Heart left ventricle (tissue), 16 donors: ENCODE measurements around the gene LRRC37A2. TPM values are rescaled to one million over a fixed set of nuclear protein-coding genes. Genes with fewer than 3 reads are reported as not detected.
"Not testable (repeated sequence)": the region's sequence is repeated elsewhere in the genome, so short reads cannot be mapped to it uniquely, and the experiment has no call there.

Experiments used
- ATAC-seq, 4 donors: fragments of 200-7000 bp; cut with Tn5 transposase; one replicate each; pipeline ENCODE4 v1.9.1; 2020 to 2022; ENCODE audit warnings: moderate library complexity in 4 of 4, mild to moderate bottlenecking in 3 of 4, moderate number of reproducible peaks in 1 of 4
- DNase-seq, 5 donors: peaks; one replicate each; pipeline ENCODE4 v3.0.0-alpha.2; 2020
- H3K27ac ChIP-seq, 12 donors: fragments of 200-600 bp; sonication (generic) in 4 of 12; one replicate each; pipeline versions ENCODE4 v1.5.0 to v1.8.0; 2016 to 2022; ENCODE audit warnings: mild to moderate bottlenecking in 2 of 12
- H3K27me3 ChIP-seq, 9 donors: fragments of 200-600 bp; sonication (generic) in 2 of 9; one replicate each; pipeline versions ENCODE4 v1.5.1 to v1.8.0; 2016 to 2022; ENCODE audit warnings: mild to moderate bottlenecking in 3 of 9
- H3K36me3 ChIP-seq, 9 donors: fragments of 200-600 bp; sonication (generic) in 2 of 9; one replicate each; pipeline versions ENCODE4 v1.5.0 to v1.8.0; 2018 to 2022; ENCODE audit warnings: mild to moderate bottlenecking in 2 of 9
- H3K4me1 ChIP-seq, 12 donors: fragments of 200-600 bp; sonication (generic) in 4 of 12; one replicate each; pipeline versions ENCODE4 v1.5.0 to v1.8.0; 2016 to 2022; ENCODE audit warnings: mild to moderate bottlenecking in 3 of 12
- H3K4me3 ChIP-seq, 12 donors: fragments of 200-600 bp; sonication (generic) in 4 of 12; one replicate each; pipeline versions ENCODE4 v1.5.0 to v1.8.0; 2017 to 2022; ENCODE audit warnings: mild to moderate bottlenecking in 9 of 12, moderate library complexity in 4 of 12
- H3K9me3 ChIP-seq, 12 donors: fragments of 200-600 bp; sonication (generic) in 4 of 12; one replicate each; pipeline versions ENCODE4 v1.5.0 to v1.8.0; 2016 to 2022; ENCODE audit warnings: mild to moderate bottlenecking in 1 of 12
- WGBS, 4 donors: extraction: QIAGEN DNeasy Blood & Tissue Kit in 2 of 4; methylation state at CpG; one replicate each; pipeline versions ENCODE4 v1.1.5 to v1.1.7; 2013 to 2018; 5-methylcytosine and 5-hydroxymethylcytosine counted together
- intact Hi-C, 10 donors: fragments of 100-400 bp; cut with DNase I; formaldehyde crosslinking; loops; one replicate each; pipeline versions ENCODE4 v1.11.1 to v1.14.2; 2022
- long read RNA-seq, 3 donors: library from polyadenylated mRNA; unstranded; transcript quantifications; one replicate each; pipeline ENCODE4 v2.0.0, GENCODE V29; 2020 to 2021
- polyA plus RNA-seq, 2 donors: library from polyadenylated mRNA; stranded (reverse); fragments of 200-250 nt; gene quantifications; one replicate each; pipeline ENCODE4 v1.2.3, GENCODE V29; 2013
- total RNA-seq, 9 donors: library from RNA; depleted of rRNA in 2 of 9; stranded (reverse); fragments of >200 nt in 2 of 9; fragmentation: NEBNext Ultra II Directional in 3 of 9; extraction: Animal tissue kit (Norgen Biotek cat#: 25700) in 3 of 9; gene quantifications; one replicate each; pipeline versions ENCODE4 v1.1.0 to v1.2.4, GENCODE V29; 2016 to 2023
- donor health status: ischemic (EF 13 %, LVEDD 7.1; RV severe dilation, severe dysfunction).
- donor health status: healthy with polysubstance abuse.
- donor health status: DM: no; HTN: yes; CAD: no.
- donor health status: DM: no; HTN: no; CAD: no.
- donor health status: ischemic (EF 25% LVEDD 6.9; RV normal size, moderate dysfunction).
- donor health status: ischemic (EF 25% LVEDD 5.7; RV mildly dilated, moderate dysfunction).
- donor health status: healthy.
- donor health status: DM: yes; HTN: yes; CAD: no.
- donor health status: ischemic (EF 35%, LVEDD 5.7; RV mildly dilated, moderate dysfunction).
- donor health status: nonischemic (EF 11% LVEDD 7.7; RV severe dilation, severe dysfunction).
- donor health status: DM: yes; HTN: yes; CAD: no.
- donor health status: PGD.
- donor health status: ischemic (EF 29% LVEDD 5.4; RV normal size, mild dysfunction).
- donor health status: nonischemic (EF 23%, LVEDD 6.1; RV moderate dilation, normal function).

LRRC37A2 gene
- 1 to 10 TPM; 2.3 to 9.0 (median 4.2) TPM for total RNA-seq
- 1 to 10 TPM; 1.3 to 4.8 TPM for polyA plus RNA-seq
- long read RNA-seq, donor 1, partial matches to known transcripts: 2 of 5 reads
- long read RNA-seq, donor 1, other reads (novel, unspliced or antisense): 2 of 5 reads
- long read RNA-seq, donor 2, partial matches to known transcripts: 0 of 8 reads
- long read RNA-seq, donor 2, other reads (novel, unspliced or antisense): 8 of 8 reads
- long read RNA-seq, donor 3, partial matches to known transcripts: 0 of 1 reads
- long read RNA-seq, donor 3, other reads (novel, unspliced or antisense): 1 of 1 reads

DNA sequence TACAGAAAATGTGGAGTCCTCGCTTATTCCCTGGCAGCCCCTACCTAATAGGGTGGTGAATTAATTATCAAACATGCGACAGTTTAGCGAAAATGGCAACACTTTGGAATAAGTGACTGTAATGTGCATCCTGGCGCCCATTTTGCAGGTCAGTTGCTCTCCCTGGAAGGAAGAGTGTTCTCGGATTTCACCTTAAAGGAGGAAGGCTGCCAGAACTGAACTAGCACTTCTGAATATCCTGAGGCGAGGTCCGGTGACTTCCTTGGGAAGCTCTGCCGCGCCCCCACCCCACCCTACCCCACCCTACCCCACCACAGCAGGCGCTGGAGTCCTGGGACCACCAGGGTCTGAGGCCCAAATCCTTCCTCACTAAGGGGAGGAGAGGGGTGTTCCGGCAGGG is at the start of gene LRRC37A2:
LRRC37A2 (plus strand) TSS at position 301 of the 400 bp plus-strand sequence. CDS start 245 bp downstream, outside the sequence.
- H3K27ac ChIP-seq, H3K4me1 ChIP-seq, H3K9me3 ChIP-seq, H3K36me3 ChIP-seq, ATAC-seq, intact Hi-C loops, DNase-seq, H3K27me3 ChIP-seq, H3K4me3 ChIP-seq: not testable (repeated sequence)
- 96 to 98% (median 96%) methylated on average over 3 of the region's 11 CpGs; no CpG with 5 or more reads in 1 of the 4 donors for WGBS, 4 donors

DNA sequence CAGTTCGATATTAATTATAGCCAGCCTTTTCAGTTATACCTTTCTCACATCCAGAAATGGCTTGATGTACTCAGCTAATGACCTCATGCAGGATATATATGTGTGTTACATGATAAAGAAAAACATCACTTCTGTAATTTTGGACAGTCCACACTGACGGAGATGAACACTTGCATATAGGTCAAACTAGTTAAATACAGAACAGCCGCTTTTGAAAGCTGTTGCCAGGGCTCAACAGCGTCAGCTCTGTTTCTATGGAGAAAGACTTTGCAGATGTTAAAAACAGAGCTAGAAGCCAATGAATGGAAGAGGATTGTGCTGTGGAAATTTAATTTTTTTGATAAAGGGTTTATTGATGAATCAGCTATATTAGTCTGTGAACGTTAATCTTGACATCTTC is 44.6 kb upstream of the LRRC37A2 start:
- H3K9me3 ChIP-seq, H3K27me3 ChIP-seq, DNase-seq, H3K4me3 ChIP-seq, intact Hi-C loops, ATAC-seq, H3K27ac ChIP-seq, H3K4me1 ChIP-seq, H3K36me3 ChIP-seq: not testable (repeated sequence)
- WGBS, 4 donors: 76 to 90% methylated on average over 3 of the region's 5 CpGs; no CpG with 5 or more reads in 2 of the 4 donors

DNA sequence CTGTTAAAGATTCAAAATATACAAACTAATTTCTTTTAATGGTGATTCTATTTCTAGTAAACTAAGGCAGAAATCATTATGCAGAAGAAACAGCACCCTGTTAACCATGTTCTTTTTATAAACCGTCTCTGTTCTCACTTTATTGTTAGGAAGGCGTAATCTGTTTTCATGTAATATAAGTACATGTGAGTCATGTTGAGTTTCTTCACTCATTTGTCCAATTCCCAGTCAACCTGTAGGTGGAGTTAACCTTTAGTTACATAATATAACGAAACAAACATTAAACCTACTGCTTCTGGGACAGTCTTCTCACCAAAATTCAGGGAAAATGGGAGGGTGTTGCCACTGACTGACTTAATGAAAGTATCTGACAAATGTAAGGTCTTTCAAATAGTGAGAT is 37.8 kb upstream of the LRRC37A2 start:
- 83 to 87% methylated on average over 1 of the region's 3 CpGs; no CpG with 5 or more reads in 2 of the 4 donors for WGBS, 4 donors
- intact Hi-C loops, H3K36me3 ChIP-seq, DNase-seq, H3K4me3 ChIP-seq, H3K4me1 ChIP-seq, H3K9me3 ChIP-seq, ATAC-seq, H3K27me3 ChIP-seq, H3K27ac ChIP-seq: not testable (repeated sequence)

DNA sequence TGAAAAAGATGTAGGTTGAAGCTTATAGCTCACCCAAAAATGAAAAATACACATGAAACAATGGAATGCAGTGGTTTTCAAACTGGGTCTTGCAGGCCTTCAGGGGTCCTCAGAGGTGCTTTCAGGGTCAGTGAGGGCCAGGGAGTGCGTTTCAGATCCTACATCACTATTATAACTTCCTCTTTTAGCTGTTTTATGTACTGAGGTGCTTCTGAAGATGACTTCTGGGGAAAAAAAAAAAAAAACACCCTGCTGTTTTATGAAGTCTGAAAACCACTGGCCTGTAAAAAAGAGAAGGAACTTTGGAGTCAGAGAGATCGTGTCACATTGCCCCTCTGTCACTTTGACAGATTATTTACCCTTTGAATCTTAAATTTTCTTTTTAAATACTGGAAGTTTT is 36.7 kb upstream of the LRRC37A2 start:
- H3K27ac ChIP-seq, H3K27me3 ChIP-seq, H3K4me3 ChIP-seq, DNase-seq, H3K4me1 ChIP-seq, H3K36me3 ChIP-seq, intact Hi-C loops, H3K9me3 ChIP-seq, ATAC-seq: not testable (repeated sequence)
- whole genome bisulfite sequencing, 4 donors: 85 to 93% (median 89%) methylated on average over 1 to 2 of the region's 2 CpGs; no CpG with 5 or more reads in 1 of the 4 donors

DNA sequence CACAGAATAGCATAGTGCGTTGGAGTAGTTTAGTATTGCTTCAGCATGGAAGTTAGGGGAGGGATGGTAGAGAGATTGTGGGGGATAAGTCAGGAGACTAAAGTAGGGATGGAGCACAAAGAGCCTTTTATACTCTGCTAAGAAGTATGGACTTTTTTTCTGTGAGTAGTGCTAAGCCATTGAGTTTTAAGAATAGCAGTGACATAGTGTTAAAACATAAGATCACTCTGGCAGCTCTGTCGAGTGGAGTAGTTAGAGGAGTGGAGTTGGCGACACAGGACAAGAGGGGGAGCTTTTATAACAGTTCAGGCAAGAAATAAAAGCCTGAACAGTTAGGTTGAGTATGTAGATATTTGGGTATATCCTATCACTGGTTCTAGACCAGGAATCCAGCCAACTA is 33.4 kb upstream of the LRRC37A2 start:
- no CpG with 5 or more reads among the region's 3 CpGs for WGBS, 4 donors
- H3K27ac ChIP-seq: not testable (repeated sequence)

DNA sequence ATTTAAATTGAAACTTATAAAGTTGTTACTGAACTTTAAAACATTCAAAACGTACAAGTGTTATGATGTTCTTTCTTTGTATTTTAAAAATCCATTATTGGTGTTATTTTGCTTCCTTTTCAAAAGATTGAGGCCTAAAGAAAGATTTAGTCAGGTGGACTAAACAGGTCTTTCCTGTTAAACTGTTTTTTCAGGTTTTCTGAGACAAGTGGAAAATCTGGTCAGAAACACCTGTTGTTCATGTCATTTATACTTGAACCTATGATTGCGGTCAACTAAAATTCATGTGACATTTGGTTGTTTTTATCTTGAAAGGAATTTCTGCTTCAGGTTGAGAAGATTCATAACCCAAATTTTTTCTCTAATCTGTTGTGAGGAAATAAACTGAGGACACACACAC is 31.0 kb upstream of the LRRC37A2 start:
- ATAC-seq, H3K9me3 ChIP-seq, H3K4me3 ChIP-seq, H3K4me1 ChIP-seq, H3K27me3 ChIP-seq, DNase-seq, intact Hi-C loops, H3K36me3 ChIP-seq, H3K27ac ChIP-seq: not testable (repeated sequence)
- WGBS, 4 donors: no CpG with 5 or more reads among the region's 2 CpGs

More for the DNA sequence above, 33.4 kb upstream of the LRRC37A2 start:
- intact Hi-C loops, ATAC-seq, DNase-seq, H3K4me1 ChIP-seq, H3K27me3 ChIP-seq, H3K4me3 ChIP-seq, H3K9me3 ChIP-seq, H3K36me3 ChIP-seq: not testable (repeated sequence)

DNA sequence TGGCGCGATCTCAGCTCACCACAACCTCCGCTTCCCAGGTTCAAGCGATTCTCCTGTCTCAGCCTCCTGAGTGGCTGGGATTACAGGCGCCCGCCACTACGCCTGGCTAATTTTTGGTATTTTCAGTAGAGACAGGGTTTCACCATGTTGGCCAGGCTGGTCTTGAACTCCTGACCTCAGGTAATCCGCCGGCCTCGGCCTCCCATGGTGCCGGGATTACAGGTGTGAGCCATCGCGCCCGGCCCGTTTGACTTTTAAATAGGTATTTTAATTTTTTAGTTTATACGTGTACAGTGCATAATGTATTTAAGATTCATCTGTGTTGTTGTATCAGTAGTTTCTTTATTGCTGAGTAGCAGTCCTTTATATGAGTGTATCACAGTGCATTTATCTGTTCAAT is 20.2 kb upstream of the LRRC37A2 start:
- ATAC-seq, H3K4me1 ChIP-seq, H3K4me3 ChIP-seq, H3K27ac ChIP-seq, intact Hi-C loops, H3K9me3 ChIP-seq, H3K27me3 ChIP-seq: not testable (repeated sequence)
- peaks cover 0 to 16% (median 0%) of the 10 kb centered on the region in 9 donors for H3K36me3 ChIP-seq
- DNase-seq: peak in 3 of 5 donors; percentile 6 to 63 (median 19)
- WGBS, 4 donors: 89 to 99% (median 97%) methylated on average over 11 to 12 of the region's 16 CpGs

DNA sequence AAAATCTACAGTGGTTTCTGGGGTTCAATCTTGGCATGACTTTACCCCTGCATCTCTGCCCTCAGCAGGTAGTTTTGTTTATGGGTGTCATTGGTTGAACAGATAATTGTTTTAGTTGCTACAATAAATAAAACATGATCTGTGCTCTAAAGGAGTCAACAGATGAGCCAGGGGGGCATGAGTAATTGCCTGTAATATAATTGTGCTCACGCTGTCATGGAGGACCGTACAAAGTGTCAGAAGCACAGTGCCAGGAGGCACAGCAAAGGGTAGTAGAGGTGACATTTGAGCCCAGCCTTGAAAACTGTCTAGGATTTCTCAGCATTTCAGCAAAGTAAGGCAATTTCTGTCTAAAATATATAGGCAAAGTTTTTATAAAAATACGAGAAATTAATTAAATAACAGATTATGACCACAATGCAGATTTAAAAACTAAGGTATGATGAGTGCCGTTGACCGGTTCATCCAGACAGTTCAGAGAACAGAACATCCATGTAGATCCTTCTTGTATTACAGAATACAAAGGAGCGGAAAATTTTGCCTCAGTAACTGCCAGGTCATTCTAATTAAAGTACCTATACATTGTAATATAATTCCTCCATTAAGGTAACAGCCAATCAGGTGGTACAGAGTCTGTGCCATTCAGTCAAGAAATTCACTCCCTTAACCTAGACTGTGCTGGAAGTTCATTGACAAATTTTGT is 12.7 kb upstream of the LRRC37A2 start:
- DNase-seq, H3K9me3 ChIP-seq, ATAC-seq, H3K27me3 ChIP-seq, H3K4me1 ChIP-seq, intact Hi-C loops, H3K27ac ChIP-seq, H3K4me3 ChIP-seq, H3K36me3 ChIP-seq: not testable (repeated sequence)
- WGBS, 4 donors: no CpG with 5 or more reads among the region's 6 CpGs

DNA sequence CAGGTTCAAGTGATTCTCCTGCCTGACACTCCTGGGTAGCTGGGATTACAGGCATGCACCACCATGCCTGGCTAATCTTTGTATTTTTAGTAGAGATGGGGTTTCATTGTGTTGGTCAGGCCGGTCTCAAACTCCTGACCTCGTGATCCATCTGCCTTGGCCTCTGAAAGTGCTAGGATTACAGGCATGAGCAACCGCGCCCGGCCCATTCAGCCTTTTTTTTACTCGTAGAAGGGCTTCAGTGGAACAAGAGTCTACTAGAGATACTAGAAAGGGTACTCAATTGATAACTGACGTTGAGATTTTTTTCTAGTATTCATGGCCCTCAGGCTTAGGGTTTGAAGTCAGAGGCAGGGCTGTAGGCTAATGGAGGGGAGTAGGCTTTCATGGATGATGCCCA is 6.4 kb upstream of the LRRC37A2 start:
- 94 to 96% (median 96%) methylated on average over 6 of the region's 7 CpGs; no CpG with 5 or more reads in 1 of the 4 donors for WGBS, 4 donors
- H3K4me1 ChIP-seq, H3K9me3 ChIP-seq, H3K36me3 ChIP-seq, DNase-seq, H3K27me3 ChIP-seq, ATAC-seq, H3K27ac ChIP-seq, intact Hi-C loops, H3K4me3 ChIP-seq: not testable (repeated sequence)

DNA sequence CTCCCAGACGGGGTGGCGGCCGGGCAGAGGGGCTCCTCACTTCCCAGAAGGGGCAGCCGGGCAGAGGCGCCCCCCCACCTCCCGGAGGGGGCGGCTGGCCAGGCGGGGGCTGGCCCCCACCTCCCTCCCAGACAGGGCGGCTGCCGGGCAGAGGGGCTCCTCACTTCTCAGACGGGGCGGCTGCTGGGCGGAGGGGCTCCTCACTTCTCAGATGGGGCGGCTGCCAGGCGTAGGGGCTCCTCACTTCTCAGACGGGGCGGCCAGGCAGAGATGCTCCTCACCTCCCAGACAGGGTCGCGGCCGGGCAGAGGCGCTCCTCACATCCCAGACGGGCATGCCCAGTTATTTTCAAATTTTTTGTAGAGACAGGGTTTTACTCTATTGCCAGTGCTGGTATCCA is 22.4 kb downstream of the LRRC37A2 start:
- H3K27ac ChIP-seq, intact Hi-C loops, H3K27me3 ChIP-seq, ATAC-seq, H3K4me3 ChIP-seq, H3K36me3 ChIP-seq, H3K4me1 ChIP-seq, H3K9me3 ChIP-seq: not testable (repeated sequence)
- peak in 2 of 5 donors; percentile 10 to 18 for DNase-seq
- WGBS, 4 donors: 96 to 98% (median 97%) methylated on average over 15 to 22 of the region's 22 CpGs

DNA sequence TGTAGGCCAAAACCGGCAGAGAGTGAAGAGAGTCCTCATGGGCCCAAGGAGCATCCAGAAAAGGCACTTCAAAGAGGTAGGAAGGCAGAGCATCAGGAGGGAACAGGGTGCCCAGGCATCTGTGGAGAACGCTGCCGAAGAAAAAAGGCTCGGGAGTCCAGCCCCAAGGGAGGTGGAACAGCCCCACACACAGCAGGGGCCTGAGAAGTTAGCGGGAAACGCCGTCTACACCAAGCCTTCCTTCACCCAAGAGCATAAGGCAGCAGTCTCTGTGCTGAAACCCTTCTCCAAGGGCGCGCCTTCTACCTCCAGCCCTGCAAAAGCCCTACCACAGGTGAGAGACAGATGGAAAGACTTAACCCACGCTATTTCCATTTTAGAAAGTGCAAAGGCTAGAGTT is 36.3 kb downstream of the LRRC37A2 start:
- intact Hi-C loops, H3K4me3 ChIP-seq, DNase-seq, H3K9me3 ChIP-seq, H3K4me1 ChIP-seq, H3K27ac ChIP-seq, ATAC-seq, H3K27me3 ChIP-seq: not testable (repeated sequence)
- WGBS, 4 donors: 90 to 95% (median 93%) methylated on average over 6 to 9 of the region's 10 CpGs
- peaks cover 0 to 18% (median 0%) of the 10 kb centered on the region in 9 donors for H3K36me3 ChIP-seq
